Body of pancreas (tissue), 4 donors: ENCODE measurements around the gene B3GLCT. TPM values are rescaled to one million over a fixed set of nuclear protein-coding genes. Genes with fewer than 3 reads are reported as not detected.

Experiments
- ATAC-seq: fragments of 150-250 bp; one replicate; pipeline ENCODE4 v1.9.1; 2016
- DNase-seq, 4 donors: peaks; one replicate each; pipeline ENCODE4 v3.0.0-alpha.2; 2019
- H3K27ac ChIP-seq, 4 donors: fragments of 200-600 bp; sonication (generic); 1 replicate in 3 of 4; 2 replicates in 1 of 4; pipeline versions ENCODE4 v1.5.1 to v1.6.1; 2016 to 2019; ENCODE audit warnings: mild to moderate bottlenecking in 1 of 4, mixed read lengths in 1 of 4, moderate library complexity in 1 of 4
- H3K27me3 ChIP-seq, 2 donors: fragments of 200-600 bp; sonication (generic); one replicate each; pipeline ENCODE4 v1.6.0; 2016; ENCODE audit warnings: mild to moderate bottlenecking in 1 of 2
- H3K36me3 ChIP-seq, 2 donors: fragments of 200-600 bp; sonication (generic); replicated peaks in 1 of 2; 2 replicates each; pipeline ENCODE4 v1.5.1; 2016; ENCODE audit warnings: low read depth in 2 of 2; ENCODE audit not compliant: insufficient read depth in 1 of 2
- H3K4me1 ChIP-seq: fragments of 200-600 bp; sonication (generic); one replicate; pipeline ENCODE4 v1.6.0; 2016
- H3K4me3 ChIP-seq, 2 donors: fragments of 200-600 bp; sonication (generic); 1 replicate in 1 of 2; 2 replicates in 1 of 2; pipeline ENCODE4 v1.5.1; 2016 to 2019
- H3K9me3 ChIP-seq, 3 donors: fragments of 200-600 bp; sonication (generic); 1 replicate in 2 of 3; 2 replicates in 1 of 3; pipeline ENCODE4 v1.5.1; 2016
- CTCF ChIP-seq, 7 experiments: fragments of 450-650 bp in 4 of 7; fragments of 200-600 bp in 3 of 7; sonication (generic) in 3 of 7; IDR thresholded peaks; one replicate each; pipeline ENCODE4 v1.5.1; 2016 to 2019; ENCODE audit warnings: antibody characterized with exemption in 7 of 7
- POLR2A ChIP-seq, 3 donors: fragments of 450-650 bp; IDR thresholded peaks; one replicate each; pipeline ENCODE4 v1.6.1; 2016; ENCODE audit warnings: antibody characterized with exemption in 3 of 3, mild to moderate bottlenecking in 2 of 3
- WGBS, 2 donors: methylation state at CpG; one replicate each; pipeline ENCODE4 v1.1.5; 2017; 5-methylcytosine and 5-hydroxymethylcytosine counted together
- intact Hi-C: fragments of 100-400 bp; cut with DNase I; formaldehyde crosslinking; loops from one replicate; pipeline ENCODE4 v1.15.1; 2023
- total RNA-seq, 2 donors: library from RNA; depleted of rRNA; stranded (reverse); fragments of >200 nt; gene quantifications; one replicate each; pipeline ENCODE4 v1.1.0, GENCODE V29; 2016

B3GLCT gene
- total RNA-seq, 2 donors from 2014 or later: 2.0 to 5.2 TPM

- WGBS, 2 donors: 95 to 96% methylated on average over 3 of the region's 3 CpGs
- no peaks in the 10 kb centered on the region for H3K9me3 ChIP-seq
- H3K4me1 ChIP-seq: no peaks in the 10 kb centered on the region
- H3K27me3 ChIP-seq: no peaks in the 10 kb centered on the region
- DNase-seq: no peak
- no peak for ATAC-seq
- peaks cover 0 to 5% of the 10 kb centered on the region in 2 donors for H3K36me3 ChIP-seq
- TF ChIP-seq CTCF (IDR thresholded peaks at IDR 0.05) (no peak), POLR2A (IDR thresholded peaks at IDR 0.05) (no peak)
- no peak overlapping the region for H3K4me3 ChIP-seq
- no peak overlapping the region for H3K27ac ChIP-seq
- intact Hi-C loops: no loop called here
Observed at GRCh38 chr13:31282741-31283455, 83.1 kb downstream of the B3GLCT start.

- Histone ChIP-seq H3K27me3 (no peaks in the 10 kb centered on the region), H3K36me3 (peaks cover 0 to 7% of the 10 kb centered on the region in 2 donors), H3K4me1 (no peaks in the 10 kb centered on the region), H3K9me3 (no peaks in the 10 kb centered on the region), H3K27ac (no peak overlapping the region), H3K4me3 (no peak overlapping the region)
- ATAC-seq: no peak
- 82 to 95% methylated on average over 2 of the region's 2 CpGs for WGBS, 2 donors
- TF ChIP-seq CTCF (IDR thresholded peaks at IDR 0.05) (no peak), POLR2A (IDR thresholded peaks at IDR 0.05) (no peak)
- DNase-seq: no peak
- intact Hi-C loops: no loop called here
Observed at GRCh38 chr13:31286930-31287329, 87.2 kb downstream of the B3GLCT start.

DNA sequence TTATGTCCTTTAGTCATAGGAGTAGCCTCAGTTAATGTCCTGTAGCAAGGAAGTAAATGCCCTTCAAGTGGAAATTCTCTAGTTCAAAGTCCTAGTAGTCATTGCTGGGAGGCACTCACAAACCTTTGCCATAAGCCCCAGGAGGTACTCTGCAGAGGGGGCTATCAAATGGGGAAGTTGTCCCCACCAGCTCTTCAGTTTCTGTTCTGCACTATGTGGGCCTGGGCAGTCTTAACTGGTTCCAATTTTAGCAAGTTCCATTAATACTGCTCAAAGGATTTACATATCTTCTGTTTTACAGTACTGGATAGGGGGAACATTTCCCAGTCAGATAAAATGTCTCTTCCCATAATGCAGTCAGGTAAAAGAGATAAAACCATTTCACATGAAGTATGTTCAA is 101.3 kb downstream of the B3GLCT start:
- intact Hi-C loops: no loop called here
- TF ChIP-seq CTCF (IDR thresholded peaks at IDR 0.05) (no peak), POLR2A (IDR thresholded peaks at IDR 0.05) (no peak)
- Histone ChIP-seq H3K4me3 (no peak overlapping the region), H3K4me1 (no peaks in the 10 kb centered on the region), H3K36me3 (no peaks in the 10 kb centered on the region), H3K9me3 (no peaks in the 10 kb centered on the region), H3K27ac (no peak overlapping the region), H3K27me3 (no peaks in the 10 kb centered on the region)
- DNase-seq (no peak), ATAC-seq (no peak)

DNA sequence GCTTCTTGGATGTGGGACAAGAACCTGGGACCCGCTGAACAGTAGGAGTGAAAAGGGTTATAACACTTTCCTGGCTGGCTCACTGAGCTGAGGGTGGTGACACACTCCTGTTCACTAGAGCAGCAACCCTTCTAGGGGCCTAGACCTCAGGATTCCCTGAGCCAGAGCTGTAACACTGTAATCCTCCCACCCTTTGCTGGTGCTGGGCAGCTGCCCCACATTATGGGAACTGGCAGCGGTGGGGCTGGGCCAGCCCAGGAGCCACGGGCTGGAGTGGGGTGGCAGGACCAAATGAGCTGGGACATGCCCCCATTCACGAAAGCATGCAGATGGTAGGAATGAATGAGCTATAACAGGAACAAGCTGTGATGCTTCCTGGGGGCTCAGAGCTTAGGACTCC is 110.6 kb downstream of the B3GLCT start:
- H3K27me3 ChIP-seq: no peaks in the 10 kb centered on the region
- no peak for TF ChIP-seq POLR2A (IDR thresholded peaks at IDR 0.05)
- TF ChIP-seq CTCF (IDR thresholded peaks at IDR 0.05): no peak
- H3K9me3 ChIP-seq: peaks cover 0 to 29% (median 0%) of the 10 kb centered on the region in 3 donors
- no peak for DNase-seq
- H3K36me3 ChIP-seq: no peaks in the 10 kb centered on the region
- no peak for ATAC-seq
- WGBS, 2 donors: 87 to 100% methylated on average over 1 to 4 of the region's 4 CpGs
- intact Hi-C loops: no loop called here
- no peak overlapping the region for H3K27ac ChIP-seq
- H3K4me3 ChIP-seq: no peak overlapping the region
- H3K4me1 ChIP-seq: no peaks in the 10 kb centered on the region

- H3K9me3 ChIP-seq: peaks cover 0 to 33% (median 0%) of the 10 kb centered on the region in 3 donors
- WGBS, 2 donors: 58% methylated on average over 3 of the region's 3 CpGs; no CpG with 5 or more reads in 1 of the 2 donors
- intact Hi-C loops: no loop called here
- H3K36me3 ChIP-seq: no peaks in the 10 kb centered on the region
- no peak for ATAC-seq
- no peak overlapping the region for H3K27ac ChIP-seq
- TF ChIP-seq CTCF (IDR thresholded peaks at IDR 0.05) (no peak), POLR2A (IDR thresholded peaks at IDR 0.05) (no peak)
- DNase-seq: peak in 2 of 4 donors; percentile 12 to 19
- H3K4me3 ChIP-seq: no peak overlapping the region
- H3K27me3 ChIP-seq: no peaks in the 10 kb centered on the region
- H3K4me1 ChIP-seq: no peaks in the 10 kb centered on the region
Observed at GRCh38 chr13:31310786-31311185, 111.0 kb downstream of the B3GLCT start.
